ENCODE measurements around the gene ATXN1L.

Gene ATXN1L

DNA sequence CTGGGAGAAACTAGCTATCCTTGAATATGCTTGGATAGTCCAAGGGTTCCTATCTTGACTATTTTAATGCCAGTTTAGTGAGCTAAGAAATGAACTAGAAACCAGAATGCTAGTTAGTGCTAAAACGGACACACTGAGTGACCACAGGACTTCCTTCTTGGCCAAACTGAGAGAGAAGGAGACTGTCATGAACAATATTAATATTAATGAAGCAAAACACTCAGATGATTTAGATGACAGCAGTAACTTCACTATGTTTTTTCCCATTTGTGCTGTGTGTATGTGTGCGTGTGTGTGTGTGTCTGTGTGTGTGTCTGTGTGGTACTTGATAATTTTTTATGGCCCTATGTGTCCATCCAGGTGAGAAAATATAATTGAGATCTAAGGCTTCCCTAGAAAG, 2.2 kb upstream of the ATXN1L start:
- peaks cover 44% of the 10 kb centered on the region for H3K4me1 ChIP-seq (ENCODE audit: control insufficient read depth, low read length)
- H3K79me2 ChIP-seq (ENCODE audit: control insufficient read depth, low read length), result peaks cover 31% of the 10 kb centered on the region
- H3K27ac ChIP-seq (ENCODE audit: low read depth, low read length), result no peak overlapping the region
- H3F3A ChIP-seq (ENCODE audit: control insufficient read depth, insufficient read depth), result peaks cover 21% of the 10 kb centered on the region
- TF ChIP-seq CTCF (IDR thresholded peaks at IDR 0.05; ENCODE audit: low read depth, low read length, poor library complexity, severe bottlenecking) (no peak), EZH2phosphoT487 (IDR thresholded peaks at IDR 0.05; ENCODE audit: borderline replicate concordance, low read length) (no peak)
- H3K9me2 ChIP-seq (replicated peaks; ENCODE audit: control insufficient read depth, low read length), result no peaks in the 10 kb centered on the region
- H3K36me3 ChIP-seq (ENCODE audit: control insufficient read depth, low read length), result peaks cover 15% of the 10 kb centered on the region
- H3K4me3 ChIP-seq (ENCODE audit: low read length), result no peak overlapping the region
- H3K9me3 ChIP-seq (ENCODE audit: control insufficient read depth, insufficient read depth, low read length), result no peaks in the 10 kb centered on the region
- H3K4me2 ChIP-seq (ENCODE audit: low read length), result peak overlapping the region; percentile 25; the same call in 1 of the 2 replicates
- peaks cover 3% of the 10 kb centered on the region; the same call in 1 of the 2 replicates for H3K27me3 ChIP-seq (ENCODE audit: control insufficient read depth, low read length)
- H4K20me1 ChIP-seq (ENCODE audit: control insufficient read depth, insufficient read depth, low read depth, low read length), result peaks cover 12% of the 10 kb centered on the region; the same call in 1 of the 2 replicates

DNA sequence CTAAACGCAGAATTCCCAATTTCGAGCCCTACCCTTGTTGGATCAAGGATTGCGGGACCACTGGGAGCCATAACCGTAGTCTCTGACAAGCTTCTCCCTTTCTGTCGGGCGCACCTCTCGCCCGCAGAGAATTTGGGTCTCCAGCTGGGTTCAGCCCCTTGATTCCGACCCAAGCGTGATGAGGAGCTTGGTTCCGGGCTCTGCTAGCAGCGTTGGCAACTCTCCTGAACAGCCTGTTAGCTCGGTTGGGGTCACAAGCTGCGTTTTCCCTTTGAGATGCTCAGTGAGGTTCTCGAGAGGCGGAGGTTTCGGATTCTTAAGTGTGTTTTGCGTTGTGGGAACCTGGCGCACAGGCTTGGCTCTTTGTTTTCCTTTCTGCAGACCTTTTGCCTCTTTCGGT, 655 bp downstream of the ATXN1L start:
- peaks cover 39% of the 10 kb centered on the region for H3K36me3 ChIP-seq (ENCODE audit: control insufficient read depth, low read length)
- TF ChIP-seq EZH2phosphoT487 (IDR thresholded peaks at IDR 0.05; ENCODE audit: borderline replicate concordance, low read length) (no peak), CTCF (IDR thresholded peaks at IDR 0.05; ENCODE audit: low read depth, low read length, poor library complexity, severe bottlenecking) (no peak)
- no peaks in the 10 kb centered on the region for H3K9me2 ChIP-seq (replicated peaks; ENCODE audit: control insufficient read depth, low read length)
- H3K79me2 ChIP-seq (ENCODE audit: control insufficient read depth, low read length), result peaks cover 31% of the 10 kb centered on the region
- peak overlapping the region; percentile 87 for H3K4me3 ChIP-seq (ENCODE audit: low read length)
- H4K20me1 ChIP-seq (ENCODE audit: control insufficient read depth, insufficient read depth, low read depth, low read length), result peaks cover 12% of the 10 kb centered on the region; the same call in 1 of the 2 replicates
- H3K27me3 ChIP-seq (ENCODE audit: control insufficient read depth, low read length), result no peaks in the 10 kb centered on the region
- H3K4me2 ChIP-seq (ENCODE audit: low read length), result peak overlapping the region; percentile 78
- H3K27ac ChIP-seq (ENCODE audit: low read depth, low read length), result no peak overlapping the region
- H3F3A ChIP-seq (ENCODE audit: control insufficient read depth, insufficient read depth), result peaks cover 21% of the 10 kb centered on the region
- H3K9me3 ChIP-seq (ENCODE audit: control insufficient read depth, insufficient read depth, low read length), result no peaks in the 10 kb centered on the region
- H3K4me1 ChIP-seq (ENCODE audit: control insufficient read depth, low read length), result peaks cover 41% of the 10 kb centered on the region

DNA sequence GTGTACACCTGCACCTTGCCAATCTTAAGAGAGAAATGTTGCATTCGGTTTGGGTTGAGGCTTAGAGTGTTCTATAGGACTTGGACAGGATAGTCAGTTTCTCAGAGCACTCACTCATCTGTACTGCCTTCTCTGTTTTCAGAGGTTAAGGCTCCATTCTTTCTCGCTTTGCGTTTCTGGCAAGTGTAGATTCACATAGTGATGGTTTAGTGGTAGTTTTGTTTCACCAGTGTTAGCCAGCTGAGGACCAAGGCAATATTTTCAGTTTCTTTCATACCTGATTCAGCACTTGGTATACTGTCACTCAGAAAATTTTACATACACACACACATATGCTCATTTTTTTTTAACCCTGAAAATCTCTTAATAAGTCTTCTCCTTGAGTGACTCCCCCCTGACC, 1.3 kb downstream of the ATXN1L start:
- Histone ChIP-seq H3K27me3 (ENCODE audit: control insufficient read depth, low read length) (no peaks in the 10 kb centered on the region), H4K20me1 (ENCODE audit: control insufficient read depth, insufficient read depth, low read depth, low read length) (peaks cover 12% of the 10 kb centered on the region; the same call in 1 of the 2 replicates), H3K27ac (ENCODE audit: low read depth, low read length) (no peak overlapping the region), H3K9me2 (replicated peaks; ENCODE audit: control insufficient read depth, low read length) (no peaks in the 10 kb centered on the region), H3K4me1 (ENCODE audit: control insufficient read depth, low read length) (peaks cover 38% of the 10 kb centered on the region), H3K36me3 (ENCODE audit: control insufficient read depth, low read length) (peaks cover 44% of the 10 kb centered on the region), H3K79me2 (ENCODE audit: control insufficient read depth, low read length) (peaks cover 31% of the 10 kb centered on the region), H3K9me3 (ENCODE audit: control insufficient read depth, insufficient read depth, low read length) (no peaks in the 10 kb centered on the region), H3K4me3 (ENCODE audit: low read length) (peak overlapping the region; percentile 87), H3K4me2 (ENCODE audit: low read length) (peak overlapping the region; percentile 78), H3F3A (ENCODE audit: control insufficient read depth, insufficient read depth) (peaks cover 20% of the 10 kb centered on the region)
- TF ChIP-seq EZH2phosphoT487 (IDR thresholded peaks at IDR 0.05; ENCODE audit: borderline replicate concordance, low read length), result no peak
- no peak for TF ChIP-seq CTCF (IDR thresholded peaks at IDR 0.05; ENCODE audit: low read depth, low read length, poor library complexity, severe bottlenecking)
